T-helper 2 cell (primary cell): ENCODE data around the gene NFS1.
A peak's percentile ranks its signal among the peaks of the same experiment; 100 is the strongest.
"Not testable (repeated sequence)": the region's sequence is repeated elsewhere in the genome, so short reads cannot be mapped to it uniquely, and the experiment has no call there.

Source experiments
- DNase-seq, 5 experiments: peaks; one replicate each; pipeline versions ENCODE4 v3.0.0 to v3.0.0-alpha.2; 2012 to 2022

Gene NFS1

DNA sequence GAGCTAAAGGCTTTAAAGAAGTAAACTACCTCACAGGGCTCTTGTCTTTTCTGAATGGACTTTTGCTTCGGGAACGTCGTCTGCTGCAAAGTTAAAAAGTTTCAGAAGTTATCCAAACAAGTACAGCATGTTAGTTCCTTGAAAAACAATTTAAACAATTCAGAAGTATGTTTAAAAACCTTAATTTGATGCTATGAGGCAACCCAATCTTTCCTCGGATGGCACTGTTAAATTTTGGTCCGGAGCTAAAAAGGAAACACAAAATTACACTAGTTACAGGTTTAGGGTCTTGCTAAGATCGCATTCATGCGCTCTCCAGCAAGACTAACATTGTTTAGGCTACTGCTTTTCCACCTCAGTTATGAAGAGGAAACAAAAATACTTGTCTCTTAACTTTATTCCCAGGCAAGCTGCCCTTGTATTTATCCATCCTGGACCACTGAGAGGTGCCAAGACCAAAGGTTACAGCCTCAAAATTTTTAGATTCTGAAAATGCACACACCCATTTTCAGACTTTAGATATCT is 30.2 kb upstream of the NFS1 start:
- no peak for DNase-seq

- DNase-seq = no peak
These were observed 27.9 kb upstream of the NFS1 start for GRCh38 chr20:35726842-35727711.

- no peak for DNase-seq
These were observed 25.4 kb upstream of the NFS1 start for GRCh38 chr20:35724321-35725230.

DNA sequence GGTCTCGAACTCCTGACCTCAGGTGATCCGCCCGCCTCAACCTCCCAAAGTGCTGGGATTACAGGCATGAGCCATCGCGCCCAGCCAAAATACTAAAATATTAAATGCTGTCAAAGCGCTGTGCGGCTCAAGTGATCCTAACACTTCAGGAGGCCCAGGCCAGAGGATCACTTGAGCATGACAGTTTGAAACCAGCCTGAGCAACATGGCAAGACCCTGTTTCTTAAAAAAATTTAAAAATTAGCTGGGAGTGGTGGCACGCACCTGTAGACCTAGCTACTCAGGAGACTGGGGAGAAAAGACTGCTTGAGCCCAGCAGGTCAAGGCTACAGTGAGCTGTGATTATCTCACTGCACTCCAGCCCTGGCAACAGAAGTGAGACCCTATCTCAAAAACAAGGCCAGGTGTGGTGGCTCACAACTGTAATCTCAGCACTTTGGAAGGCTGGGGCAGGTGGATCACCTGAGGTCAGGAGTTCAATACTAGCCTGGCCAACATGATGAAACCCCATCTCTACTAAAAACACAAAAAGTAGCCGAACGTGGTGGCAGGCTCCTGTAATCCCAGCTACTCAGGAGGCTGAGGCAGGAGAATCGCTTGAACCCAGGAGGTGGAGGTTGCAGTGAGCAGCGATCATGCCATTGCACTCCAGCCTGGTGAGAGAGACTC is 24.6 kb upstream of the NFS1 start:
- not testable (repeated sequence) for DNase-seq

DNA sequence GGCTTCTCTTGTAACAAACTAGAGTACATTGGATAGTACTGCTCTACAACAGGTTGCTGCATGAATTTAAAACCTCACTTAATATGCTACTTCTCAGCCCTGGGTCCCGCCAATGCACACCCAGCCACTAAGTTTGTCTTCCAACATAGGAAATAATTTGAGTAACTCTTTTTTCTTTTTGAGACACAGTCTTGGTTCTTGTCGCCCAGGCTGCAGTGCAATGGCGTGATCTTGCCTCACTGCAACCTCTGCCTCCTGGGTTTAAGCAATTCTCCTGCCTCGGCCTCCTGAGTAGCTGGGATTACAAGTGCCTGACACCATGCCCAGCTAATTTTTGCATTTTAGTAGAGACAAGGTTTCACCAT is 24.1 kb upstream of the NFS1 start:
- DNase-seq = not testable (repeated sequence)

DNA sequence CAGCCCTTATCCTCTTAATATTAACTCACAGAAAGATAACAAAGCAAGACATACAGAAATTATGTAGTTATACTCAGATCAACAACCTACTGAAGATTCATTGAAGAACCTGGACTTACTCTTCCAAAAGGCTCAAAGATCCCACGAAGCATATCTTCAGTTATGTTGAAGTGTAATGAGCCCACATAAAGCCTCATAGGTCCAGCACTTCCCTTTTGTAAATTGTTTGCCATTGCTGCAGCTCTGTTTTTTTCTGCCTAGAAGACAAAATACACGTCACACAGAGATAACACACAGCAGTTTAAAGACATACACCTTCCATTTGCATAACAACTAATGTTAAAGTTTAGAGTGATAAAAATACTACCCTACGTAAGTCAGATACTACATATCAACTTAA is 22.5 kb upstream of the NFS1 start:
- DNase-seq = no peak

GRCh38 chr20:35721219-35721618 is 22.1 kb upstream of the NFS1 start:
- DNase-seq = no peak

GRCh38 chr20:35720165-35721123 is 21.3 kb upstream of the NFS1 start:
- DNase-seq = no peak

- DNase-seq = no peak
These were observed 20.6 kb upstream of the NFS1 start for GRCh38 chr20:35719717-35720116.

DNA sequence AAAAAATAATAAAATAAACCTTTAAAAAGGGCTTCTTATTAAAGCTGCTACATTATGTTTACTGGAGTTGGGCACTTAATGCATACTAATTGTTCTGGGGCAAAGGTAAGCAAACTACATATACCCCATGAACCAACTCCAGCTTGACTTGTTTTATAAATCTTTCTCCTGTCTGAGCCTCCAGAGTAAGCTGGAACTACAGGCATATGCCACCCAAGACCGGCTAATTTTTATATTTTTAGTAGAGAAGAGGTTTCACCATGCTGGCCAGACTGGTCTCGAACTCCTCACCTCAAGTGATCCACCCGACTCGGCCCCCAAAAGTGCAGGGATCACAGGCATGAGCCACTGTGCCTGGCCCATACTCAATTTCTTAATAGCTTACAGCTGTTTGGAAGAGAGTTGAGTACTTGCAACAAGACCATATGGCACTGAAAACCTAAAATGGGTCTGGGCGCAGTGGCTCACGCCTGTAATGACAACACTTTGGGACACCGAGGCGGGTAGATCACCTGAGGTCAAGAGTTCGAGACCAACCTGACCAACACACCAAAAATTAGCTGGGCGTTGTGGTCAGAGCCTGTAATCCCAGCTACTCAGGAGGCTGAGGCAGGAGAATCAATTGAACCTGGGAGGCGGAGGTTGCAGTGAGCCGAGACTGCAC is 20.0 kb upstream of the NFS1 start:
- no peak for DNase-seq

- DNase-seq = not testable (repeated sequence)
These were observed 19.2 kb upstream of the NFS1 start for GRCh38 chr20:35718321-35718720.

DNA sequence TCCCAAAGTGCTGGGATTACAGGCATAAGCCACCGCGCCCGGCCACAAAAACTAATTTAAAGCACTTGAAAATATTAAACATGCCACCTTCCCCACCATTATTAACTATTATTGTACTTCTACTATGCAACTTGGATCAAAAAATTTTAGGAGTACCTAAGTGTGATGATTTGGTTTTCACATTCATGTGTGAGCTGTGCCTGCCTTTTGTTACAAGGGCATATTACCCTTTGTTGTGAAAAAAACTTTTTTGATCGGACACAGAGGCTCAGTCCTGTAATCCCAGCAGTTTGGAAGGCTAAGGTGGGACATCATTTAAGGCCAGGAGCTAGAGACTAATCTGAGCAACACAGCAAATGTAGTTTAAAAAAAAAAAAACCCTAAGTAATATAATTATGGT is 17.2 kb upstream of the NFS1 start:
- no peak for DNase-seq

GRCh38 chr20:35715652-35716051 is 16.5 kb upstream of the NFS1 start:
- no peak for DNase-seq

GRCh38 chr20:35714127-35714526 is 15.0 kb upstream of the NFS1 start:
- DNase-seq = no peak

- DNase-seq = not testable (repeated sequence)
These were observed 14.0 kb upstream of the NFS1 start for GRCh38 chr20:35713120-35713519.

- peak in 1 of 5 experiments; percentile 54 for DNase-seq
These were observed 12.5 kb upstream of the NFS1 start for GRCh38 chr20:35711588-35712209.

DNA sequence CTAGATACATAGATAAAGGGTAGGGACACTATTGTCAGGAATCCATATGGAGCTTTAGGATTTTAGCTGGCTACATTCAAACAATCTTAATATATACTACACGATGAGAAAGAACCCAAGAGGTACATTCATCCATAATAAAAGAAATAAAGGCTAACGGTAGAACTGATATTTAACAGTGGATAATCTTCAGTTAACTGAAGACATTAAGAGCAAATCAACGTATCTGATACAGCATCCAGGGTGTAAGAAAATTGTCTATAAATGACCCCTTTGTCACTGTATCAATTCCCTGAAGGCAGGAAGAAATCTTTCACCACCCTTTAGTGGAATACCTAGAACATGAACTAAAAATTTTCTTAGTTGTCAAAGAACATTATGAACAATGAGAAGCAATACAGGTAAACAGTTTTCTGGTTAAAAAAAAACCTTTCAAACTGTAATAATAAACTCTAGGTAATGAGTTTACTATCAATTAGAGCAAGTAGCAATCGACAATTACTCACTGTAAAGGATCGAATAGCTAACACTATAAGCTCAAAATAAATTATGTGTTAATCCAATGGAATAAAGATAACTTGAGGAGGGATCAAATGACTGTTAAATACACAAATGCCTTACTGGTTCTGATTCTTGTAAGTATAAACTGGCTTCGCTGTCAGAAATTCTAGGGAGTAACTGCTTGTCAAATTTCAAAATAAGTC is 11.9 kb upstream of the NFS1 start:
- no peak for DNase-seq

GRCh38 chr20:35710039-35710438 is 10.9 kb upstream of the NFS1 start:
- DNase-seq = no peak

DNA sequence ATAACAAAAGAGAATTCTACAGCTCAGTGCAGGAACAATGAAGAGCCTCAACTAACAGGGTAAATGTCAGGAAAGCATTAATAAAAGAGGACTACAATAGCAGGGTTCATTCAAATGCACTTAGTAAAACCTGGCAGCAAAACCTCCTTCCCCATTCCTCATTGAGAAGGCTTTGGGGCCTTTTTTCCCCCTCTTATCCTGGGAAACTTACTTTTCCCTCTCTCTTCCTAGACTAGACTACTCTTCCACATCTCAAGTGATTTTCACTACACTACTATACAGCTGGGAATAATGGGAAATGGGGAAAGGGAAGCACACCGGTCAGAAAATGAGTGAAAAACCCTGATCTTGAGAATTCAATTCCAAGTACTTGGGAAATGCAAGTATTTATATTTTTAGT is 10.1 kb upstream of the NFS1 start:
- DNase-seq = no peak

- DNase-seq = no peak
These were observed 9.3 kb upstream of the NFS1 start for GRCh38 chr20:35708502-35708901.
